GM12878 (cell line): ENCODE results near the gene AP3M1.
"Not testable (repeated sequence)": the region's sequence is repeated elsewhere in the genome, so short reads cannot be mapped to it uniquely, and the experiment has no call there.

Experiments
- NKRF ChIP-seq: fragments of 450-650 bp; conservative IDR thresholded peaks from 2 replicates; pipeline ENCODE4 v1.6.1; 2017; ENCODE audit warnings: mild to moderate bottlenecking, moderate library complexity
- TF ChIP-seq, protein P1 (sequence below): fragments of 450-650 bp; IDR thresholded peaks from 2 replicates; pipeline ENCODE4 v1.6.1; 2017; ENCODE audit warnings: mild to moderate bottlenecking, moderate library complexity

- not testable (repeated sequence) for TF ChIP-seq NKRF
- TF ChIP-seq, protein P1, sequence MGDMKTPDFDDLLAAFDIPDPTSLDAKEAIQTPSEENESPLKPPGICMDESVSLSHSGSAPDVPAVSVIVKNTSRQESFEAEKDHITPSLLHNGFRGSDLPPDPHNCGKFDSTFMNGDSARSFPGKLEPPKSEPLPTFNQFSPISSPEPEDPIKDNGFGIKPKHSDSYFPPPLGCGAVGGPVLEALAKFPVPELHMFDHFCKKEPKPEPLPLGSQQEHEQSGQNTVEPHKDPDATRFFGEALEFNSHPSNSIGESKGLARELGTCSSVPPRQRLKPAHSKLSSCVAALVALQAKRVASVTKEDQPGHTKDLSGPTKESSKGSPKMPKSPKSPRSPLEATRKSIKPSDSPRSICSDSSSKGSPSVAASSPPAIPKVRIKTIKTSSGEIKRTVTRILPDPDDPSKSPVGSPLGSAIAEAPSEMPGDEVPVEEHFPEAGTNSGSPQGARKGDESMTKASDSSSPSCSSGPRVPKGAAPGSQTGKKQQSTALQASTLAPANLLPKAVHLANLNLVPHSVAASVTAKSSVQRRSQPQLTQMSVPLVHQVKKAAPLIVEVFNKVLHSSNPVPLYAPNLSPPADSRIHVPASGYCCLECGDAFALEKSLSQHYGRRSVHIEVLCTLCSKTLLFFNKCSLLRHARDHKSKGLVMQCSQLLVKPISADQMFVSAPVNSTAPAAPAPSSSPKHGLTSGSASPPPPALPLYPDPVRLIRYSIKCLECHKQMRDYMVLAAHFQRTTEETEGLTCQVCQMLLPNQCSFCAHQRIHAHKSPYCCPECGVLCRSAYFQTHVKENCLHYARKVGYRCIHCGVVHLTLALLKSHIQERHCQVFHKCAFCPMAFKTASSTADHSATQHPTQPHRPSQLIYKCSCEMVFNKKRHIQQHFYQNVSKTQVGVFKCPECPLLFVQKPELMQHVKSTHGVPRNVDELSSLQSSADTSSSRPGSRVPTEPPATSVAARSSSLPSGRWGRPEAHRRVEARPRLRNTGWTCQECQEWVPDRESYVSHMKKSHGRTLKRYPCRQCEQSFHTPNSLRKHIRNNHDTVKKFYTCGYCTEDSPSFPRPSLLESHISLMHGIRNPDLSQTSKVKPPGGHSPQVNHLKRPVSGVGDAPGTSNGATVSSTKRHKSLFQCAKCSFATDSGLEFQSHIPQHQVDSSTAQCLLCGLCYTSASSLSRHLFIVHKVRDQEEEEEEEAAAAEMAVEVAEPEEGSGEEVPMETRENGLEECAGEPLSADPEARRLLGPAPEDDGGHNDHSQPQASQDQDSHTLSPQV: not testable (repeated sequence)
These were observed 38.0 kb upstream of the AP3M1 start for GRCh38 chr10:74188617-74189016.
